GM08714 (cell line): ENCODE measurements around the gene DCUN1D2.

ENCODE experiments used
- H3K4me3 ChIP-seq: fragments of 200-500 bp; sonication (Bioruptor generic); 2 replicates; pipeline ENCODE4 v1.5.1; 2014; ENCODE audit warnings: mild to moderate bottlenecking, low read length, inconsistent platforms
- ZNF274 ChIP-seq: IDR thresholded peaks from 2 replicates; pipeline ENCODE4 v1.6.1; 2012; ENCODE audit warnings: mild to moderate bottlenecking, low read depth, low read length

Gene DCUN1D2

GRCh38 chr13:113490496-113491417 is at the start of gene DCUN1D2:
Gene DCUN1D2 (minus strand): TSS chr13:113490711. CDS start chr13:113490669, 42 bp downstream.
- H3K4me3 ChIP-seq = peak within 1 kb of the TSS; percentile 81
- no peak for TF ChIP-seq ZNF274

GRCh38 chr13:113539822-113540221 is 49.3 kb upstream of the DCUN1D2 start:
- no peak overlapping the region for H3K4me3 ChIP-seq
- no peak for TF ChIP-seq ZNF274

- no peak overlapping the region for H3K4me3 ChIP-seq
- TF ChIP-seq ZNF274 = no peak
These were observed 48.7 kb upstream of the DCUN1D2 start for GRCh38 chr13:113539176-113539575.

GRCh38 chr13:113538689-113539058 is 48.2 kb upstream of the DCUN1D2 start:
- TF ChIP-seq ZNF274 = no peak
- no peak overlapping the region for H3K4me3 ChIP-seq

- no peak for TF ChIP-seq ZNF274
- no peak overlapping the region for H3K4me3 ChIP-seq
These were observed 47.6 kb upstream of the DCUN1D2 start for GRCh38 chr13:113537909-113538688.

- H3K4me3 ChIP-seq = no peak overlapping the region
- TF ChIP-seq ZNF274 = no peak
These were observed 46.7 kb upstream of the DCUN1D2 start for GRCh38 chr13:113537205-113537604.

- no peak overlapping the region for H3K4me3 ChIP-seq
- no peak for TF ChIP-seq ZNF274
These were observed 46.1 kb upstream of the DCUN1D2 start for GRCh38 chr13:113536461-113537110.

- H3K4me3 ChIP-seq = no peak overlapping the region
- no peak for TF ChIP-seq ZNF274
These were observed 44.9 kb upstream of the DCUN1D2 start for GRCh38 chr13:113535381-113535781.

- no peak overlapping the region for H3K4me3 ChIP-seq
- TF ChIP-seq ZNF274 = no peak
These were observed 43.8 kb upstream of the DCUN1D2 start for GRCh38 chr13:113534236-113534860.

GRCh38 chr13:113533161-113533840 is 42.8 kb upstream of the DCUN1D2 start:
- no peak for TF ChIP-seq ZNF274
- H3K4me3 ChIP-seq = no peak overlapping the region

GRCh38 chr13:113532156-113532806 is 41.8 kb upstream of the DCUN1D2 start:
- H3K4me3 ChIP-seq = no peak overlapping the region
- TF ChIP-seq ZNF274 = no peak

GRCh38 chr13:113531041-113531873 is 40.7 kb upstream of the DCUN1D2 start:
- no peak overlapping the region for H3K4me3 ChIP-seq
- TF ChIP-seq ZNF274 = no peak
